ENCODE measurements around the gene DLX2. TPM values are rescaled to one million over a fixed set of nuclear protein-coding genes. Genes with fewer than 3 reads are reported as not detected.
"Not testable (repeated sequence)": the region's sequence is repeated elsewhere in the genome, so short reads cannot be mapped to it uniquely, and the experiment has no call there.

DLX2 gene
- not detected in 2 replicates for total RNA-seq

DNA sequence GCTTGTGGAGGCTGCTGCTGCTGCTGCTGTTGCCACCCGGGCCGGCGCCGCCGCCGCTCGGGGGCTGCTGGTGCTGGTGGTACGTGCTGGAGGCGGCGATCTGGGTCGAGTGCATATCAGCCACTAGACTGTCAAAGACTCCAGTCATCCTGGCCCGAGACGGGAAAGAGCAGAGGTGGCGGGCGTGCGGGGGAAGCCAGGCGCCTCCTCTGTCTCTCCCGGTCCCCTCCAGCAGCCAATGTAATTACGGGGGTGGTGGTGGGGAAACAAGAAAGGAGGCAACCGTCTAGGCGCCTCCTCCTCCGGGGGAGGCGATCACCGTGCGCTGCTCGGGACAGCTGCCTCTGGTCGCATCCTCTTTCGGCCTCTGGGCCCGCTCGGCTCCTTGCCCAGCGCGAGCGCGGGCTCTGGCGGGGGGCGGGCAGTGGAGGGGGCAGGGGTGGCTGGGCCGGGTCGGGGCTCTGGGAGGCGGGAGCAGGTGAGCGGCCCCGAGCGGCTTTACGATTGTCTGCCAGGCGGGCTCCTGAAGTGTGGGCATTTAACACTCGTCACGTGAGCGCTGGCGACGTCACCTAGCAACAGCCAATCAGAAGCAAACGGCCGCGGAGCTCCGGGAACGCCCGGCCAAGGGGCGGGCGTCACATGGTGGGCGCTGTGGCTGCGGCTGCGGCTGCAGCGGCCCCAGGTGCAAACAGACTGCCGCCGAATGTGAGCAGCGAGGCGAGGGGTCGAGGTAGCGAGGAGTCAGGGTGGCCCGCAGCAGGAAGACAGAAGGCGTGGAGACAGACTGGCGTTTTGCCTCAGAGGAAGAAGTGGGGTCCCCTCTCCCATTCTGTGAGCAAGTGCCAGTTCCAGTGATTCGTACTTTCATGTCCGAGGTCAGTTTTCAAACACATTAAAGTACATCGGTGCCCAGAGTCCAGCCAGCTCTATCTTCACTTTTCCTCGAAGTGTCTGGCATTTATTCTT, at the start of gene DLX2:
DLX2 (minus strand) TSS at position 510 of the 969 bp plus-strand sequence; CDS start at position 148, 362 bp downstream.
- DNase-seq (ENCODE audit: low read depth, low spot score), result no peak

DNA sequence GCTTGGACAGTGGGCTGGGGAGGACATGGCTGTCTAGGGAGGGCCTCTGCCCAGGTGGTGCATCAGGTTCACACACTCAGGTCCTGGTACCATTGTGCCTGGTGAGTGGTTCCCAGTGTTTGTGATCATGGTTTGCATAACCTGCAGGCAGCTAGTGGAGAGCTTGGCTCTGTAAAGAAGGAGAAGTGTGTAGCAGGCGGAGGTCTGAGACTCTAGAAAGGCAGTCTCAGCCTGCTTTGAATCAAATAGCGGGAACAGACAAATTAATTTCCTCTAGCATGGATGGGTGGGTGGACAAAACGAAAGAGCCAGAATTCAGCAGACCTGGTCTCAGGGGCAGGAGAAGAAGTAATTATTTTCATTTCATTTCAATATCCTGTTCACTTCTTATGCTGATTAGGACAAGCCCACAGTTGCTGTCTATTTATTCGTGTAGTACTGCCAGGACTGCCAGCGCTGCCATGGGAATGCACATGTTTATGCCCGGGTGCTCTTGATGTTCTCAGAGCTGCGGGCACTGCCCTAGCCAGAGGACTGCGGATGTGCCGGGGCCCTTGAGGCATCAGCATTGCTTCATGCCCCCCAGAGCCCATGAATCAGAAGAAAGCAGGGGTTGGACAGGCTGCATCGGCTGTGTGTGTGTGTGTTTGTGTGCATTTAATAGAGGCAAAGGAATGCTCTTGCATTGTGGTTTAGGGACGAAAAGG, 45.4 kb upstream of the DLX2 start:
- no peak for DNase-seq (ENCODE audit: low read depth, low spot score)

DNA sequence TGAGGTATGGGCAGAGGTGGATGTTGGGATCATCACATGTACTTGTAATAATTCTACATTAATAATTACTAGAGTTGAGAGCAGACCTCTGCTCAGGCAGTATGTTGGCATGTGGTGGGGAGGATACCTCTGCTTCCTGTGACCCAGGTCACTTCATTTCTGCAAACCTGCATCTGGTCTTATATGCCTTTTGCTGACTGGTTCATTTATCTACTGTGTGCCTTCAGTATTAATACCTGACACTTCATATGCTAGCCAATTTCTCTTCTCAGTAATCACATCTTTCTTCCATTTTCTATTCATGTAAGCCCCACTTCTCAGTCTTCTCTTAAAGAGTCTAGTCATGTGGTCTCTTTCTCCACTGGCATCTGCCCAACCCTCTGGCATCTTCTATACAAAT, 41.1 kb upstream of the DLX2 start:
- DNase-seq (ENCODE audit: low read depth, low spot score), result no peak

DNA sequence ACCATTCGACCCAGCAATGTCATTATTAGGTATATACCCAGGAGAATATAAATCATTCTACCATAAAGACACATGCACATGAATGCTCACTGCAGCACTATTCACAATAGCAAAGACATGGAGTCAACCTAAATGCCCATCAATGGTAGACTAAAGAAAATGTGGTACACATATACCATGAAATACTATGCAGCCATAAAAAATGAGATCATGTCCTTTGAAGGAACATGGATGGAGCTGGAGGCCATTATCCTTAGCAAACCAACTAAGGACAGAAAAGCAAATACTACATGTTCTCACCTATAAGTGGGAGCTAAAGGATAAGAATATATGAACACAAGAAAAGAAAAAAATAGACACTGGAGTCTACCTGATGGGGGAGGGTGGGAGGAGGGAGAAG, 36.0 kb upstream of the DLX2 start:
- not testable (repeated sequence) for DNase-seq (ENCODE audit: low read depth, low spot score)

DNA sequence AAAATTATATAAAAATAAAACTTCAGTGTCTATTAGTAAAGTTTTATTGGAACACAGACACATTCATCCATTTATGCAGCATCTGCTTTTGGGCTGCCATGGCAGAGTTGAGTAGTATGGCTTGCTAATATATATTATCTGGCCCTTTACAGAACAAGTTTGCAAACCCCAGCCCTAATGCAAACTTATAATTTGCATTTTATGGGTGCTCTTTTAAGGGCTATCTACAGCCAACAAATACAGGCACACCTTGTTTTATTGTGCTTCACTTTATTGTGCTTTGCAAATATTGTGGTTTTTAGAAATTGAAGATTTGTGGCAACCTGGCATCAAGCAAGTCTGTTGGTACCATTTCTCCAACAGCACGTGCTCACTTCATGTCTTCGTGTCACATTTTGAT, 35.2 kb upstream of the DLX2 start:
- DNase-seq (ENCODE audit: low read depth, low spot score), result no peak

DNA sequence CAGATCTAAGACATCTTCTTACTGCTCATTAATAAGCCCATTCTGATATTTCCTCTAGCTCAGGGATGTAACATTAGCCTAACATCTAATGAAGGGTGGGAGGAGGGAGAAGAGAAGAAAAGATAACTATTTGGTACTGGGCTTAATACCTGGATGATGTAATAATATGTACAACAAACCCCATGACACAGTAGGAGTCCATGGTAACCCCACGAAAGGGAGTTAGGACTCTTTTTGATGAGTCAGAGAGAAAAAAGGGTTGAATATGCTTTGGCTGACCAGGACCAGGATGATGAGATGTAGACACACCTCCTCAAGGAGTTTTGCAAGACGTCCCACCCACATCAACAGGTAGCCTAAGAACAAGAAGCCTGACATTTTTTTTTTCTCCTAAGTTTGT, 34.4 kb upstream of the DLX2 start:
- DNase-seq (ENCODE audit: low read depth, low spot score), result no peak

DNA sequence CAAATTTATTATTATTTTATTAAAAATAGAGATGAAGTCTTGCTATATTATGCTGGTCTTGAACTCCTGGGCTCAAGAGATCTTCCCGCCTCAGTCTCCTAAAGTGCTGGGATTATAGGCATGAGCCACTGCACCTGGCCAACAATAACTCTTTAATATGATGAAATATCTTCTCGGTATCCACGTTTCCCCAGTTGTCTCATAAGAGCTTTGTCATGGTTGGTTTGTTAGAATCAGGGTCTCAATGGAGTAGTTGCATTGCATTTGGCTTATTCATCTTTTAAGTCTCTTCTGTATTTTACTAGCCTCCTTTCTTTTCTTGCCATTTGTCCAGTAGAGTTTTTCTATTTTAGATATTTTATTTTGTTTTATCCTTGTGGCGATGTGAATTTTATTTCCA, 32.7 kb upstream of the DLX2 start:
- DNase-seq (ENCODE audit: low read depth, low spot score), result no peak

DNA sequence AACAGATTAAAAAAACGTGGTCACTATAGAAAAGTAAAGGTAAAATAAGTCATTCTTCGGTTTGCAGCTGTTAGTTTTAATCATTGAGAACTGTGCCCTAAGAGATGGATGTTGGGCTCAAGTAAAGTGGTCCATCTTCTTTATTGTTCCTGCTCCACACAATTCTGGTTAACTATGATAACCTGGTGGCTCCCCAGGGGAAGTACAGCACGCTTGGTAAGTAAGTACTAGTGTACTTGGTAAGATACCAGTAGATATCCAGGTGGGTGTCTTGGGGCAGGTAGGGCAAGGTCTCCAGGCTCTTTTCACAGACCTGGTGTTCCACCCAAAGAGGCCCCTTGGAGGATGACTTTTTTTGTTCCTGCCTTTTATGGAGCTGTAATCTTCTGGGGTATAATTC, 31.6 kb upstream of the DLX2 start:
- DNase-seq (ENCODE audit: low read depth, low spot score), result no peak

DNA sequence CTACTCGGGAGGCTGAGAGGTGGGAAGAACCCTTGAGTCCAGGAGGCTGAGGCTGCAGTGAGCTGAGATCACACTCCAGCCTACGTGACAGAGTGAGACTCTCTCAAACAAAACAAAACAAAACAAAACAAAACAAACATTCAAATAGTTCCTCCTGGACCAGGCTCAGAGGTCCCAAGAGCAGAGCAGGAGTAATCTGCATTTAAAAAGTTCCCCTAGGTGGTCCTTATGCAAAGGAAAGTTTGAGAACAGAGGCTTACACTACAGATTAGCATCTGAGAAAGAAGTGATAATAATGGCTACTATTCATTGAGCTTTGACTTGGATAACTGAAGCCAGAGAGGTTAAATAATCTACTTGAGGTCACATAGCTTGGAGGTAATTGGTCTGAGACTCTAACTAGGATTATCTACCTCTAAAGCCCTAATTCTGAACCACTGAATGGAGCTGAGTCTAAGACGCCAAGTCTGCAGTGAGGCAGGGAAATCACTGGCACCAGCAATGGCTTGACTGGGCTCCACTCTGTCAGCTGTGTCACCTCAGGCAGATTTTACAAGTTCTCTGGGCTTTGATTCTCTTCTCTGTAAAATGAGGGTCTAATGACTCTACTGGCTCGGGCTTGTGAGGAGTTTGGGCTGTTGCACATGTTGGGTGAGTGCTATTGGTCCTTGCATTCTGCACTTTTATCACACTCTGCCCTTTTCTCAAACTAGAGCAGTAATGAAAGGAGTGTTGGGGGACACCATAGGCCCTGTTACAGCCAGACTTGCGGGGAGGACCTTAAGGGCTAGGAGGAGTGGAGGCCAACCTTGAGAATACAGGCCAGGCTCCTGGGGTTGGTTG, 29.2 kb upstream of the DLX2 start:
- no peak for DNase-seq (ENCODE audit: low read depth, low spot score)

DNA sequence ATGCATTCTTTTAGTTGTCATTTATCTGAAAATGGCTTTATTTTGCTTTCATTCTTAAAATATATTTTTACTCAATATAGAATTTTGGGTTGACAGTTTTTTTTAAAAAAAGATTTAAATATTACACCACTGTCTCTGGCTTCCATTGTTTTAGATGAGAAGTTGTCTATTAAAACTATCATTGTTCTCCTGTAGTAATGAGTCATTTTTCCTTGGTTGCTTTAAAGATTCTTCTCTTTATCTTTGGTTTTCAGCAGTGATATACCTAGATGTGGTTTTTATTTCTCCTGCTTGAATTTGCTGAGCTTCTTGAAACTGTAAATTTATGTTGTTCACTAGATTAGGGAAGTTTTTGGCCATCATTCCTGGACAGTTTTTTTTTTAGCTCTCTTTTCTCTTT, 26.7 kb upstream of the DLX2 start:
- DNase-seq (ENCODE audit: low read depth, low spot score), result no peak

DNA sequence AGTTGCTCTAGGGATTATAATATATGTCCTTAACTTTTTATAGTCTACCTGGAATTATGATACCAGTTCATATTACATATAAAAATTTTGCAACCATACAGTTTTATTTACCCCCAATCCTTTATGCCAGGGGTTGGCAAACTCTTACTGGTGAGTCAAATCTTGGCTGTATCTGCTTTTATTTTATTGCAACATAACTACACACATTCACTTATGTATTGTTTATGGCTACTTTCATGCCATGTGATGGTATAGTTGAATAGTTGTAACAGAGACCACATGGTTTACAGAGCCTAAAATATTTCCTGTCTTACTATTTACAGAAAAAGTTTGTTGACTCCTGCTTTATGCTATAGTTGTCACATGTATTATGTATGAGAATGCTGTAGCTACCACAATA, 25.8 kb upstream of the DLX2 start:
- DNase-seq (ENCODE audit: low read depth, low spot score), result no peak

DNA sequence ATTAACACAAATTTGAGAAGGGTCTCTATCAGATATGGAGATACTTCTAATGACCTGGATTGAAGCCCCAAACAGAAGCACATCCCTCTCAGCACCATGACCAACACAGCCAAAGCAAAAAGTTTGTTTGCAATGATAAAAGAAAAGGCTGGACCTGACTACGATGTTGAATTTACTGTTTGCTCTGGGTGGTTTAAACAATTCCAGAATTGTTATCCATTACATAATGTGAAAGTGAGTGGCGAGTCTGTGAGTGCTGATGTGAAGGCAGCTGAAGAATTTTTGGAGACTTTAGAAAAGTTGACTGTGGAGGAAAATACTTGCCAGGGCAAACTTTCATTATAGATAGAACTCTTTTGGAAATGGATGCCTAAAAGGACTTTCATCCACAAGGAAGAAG, 17.4 kb upstream of the DLX2 start:
- DNase-seq (ENCODE audit: low read depth, low spot score), result no peak

DNA sequence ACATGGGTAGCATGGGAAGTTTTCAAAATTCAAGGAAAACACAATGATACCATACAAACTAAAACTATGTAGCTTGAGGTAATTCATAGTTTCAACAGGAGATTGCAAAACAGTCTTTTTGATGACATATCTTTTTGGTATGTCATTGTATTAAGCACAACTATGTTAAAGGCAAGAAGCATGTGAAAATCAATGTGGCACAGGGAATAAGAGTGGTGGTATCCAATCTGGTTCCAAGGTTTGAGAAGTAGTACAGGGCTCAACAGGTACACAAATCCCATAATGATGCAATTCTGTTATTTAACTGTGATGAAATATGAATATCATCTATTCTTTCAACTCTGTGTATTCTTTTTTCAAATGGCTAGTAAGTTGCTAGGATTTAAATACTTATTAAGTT, 16.4 kb upstream of the DLX2 start:
- no peak for DNase-seq (ENCODE audit: low read depth, low spot score)

DNA sequence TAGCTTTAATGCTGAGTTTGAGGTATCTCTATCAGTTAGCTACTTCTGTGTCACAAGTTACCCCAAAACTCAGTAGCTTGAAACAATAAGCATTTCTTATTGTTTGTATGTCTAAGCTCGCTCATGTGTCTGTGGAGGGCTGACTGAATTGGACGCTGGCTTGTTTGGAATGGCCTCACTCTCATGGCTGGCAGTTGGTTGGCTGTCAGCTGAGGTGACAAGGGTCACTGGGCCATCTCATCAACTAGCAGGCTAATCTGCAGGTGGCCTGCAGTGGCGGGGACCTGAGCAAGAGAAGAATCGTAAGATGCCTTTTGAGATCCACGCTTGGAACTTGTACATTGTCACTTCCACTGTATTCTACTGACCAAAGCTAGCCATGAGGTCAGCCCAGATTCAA, 13.4 kb upstream of the DLX2 start:
- DNase-seq (ENCODE audit: low read depth, low spot score), result no peak

DNA sequence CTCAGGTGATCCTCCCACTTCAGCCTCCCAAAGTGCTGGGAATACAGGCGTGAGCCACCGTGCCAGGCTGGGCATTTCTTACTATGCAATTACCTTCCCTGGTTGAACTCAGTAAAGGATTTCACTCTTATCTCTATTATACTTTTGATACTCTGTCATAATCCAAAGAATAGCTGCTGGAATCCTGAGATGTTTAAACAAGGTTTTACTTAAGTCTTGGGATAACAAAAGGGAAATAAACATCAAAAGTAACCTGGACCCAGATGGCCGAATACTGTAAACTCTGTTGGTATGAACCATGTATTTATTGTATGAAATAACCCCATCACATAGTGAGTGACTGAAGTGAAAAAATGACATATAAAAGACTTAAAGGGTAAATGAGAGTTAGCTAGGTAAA, 11.9 kb upstream of the DLX2 start:
- DNase-seq (ENCODE audit: low read depth, low spot score), result no peak

DNA sequence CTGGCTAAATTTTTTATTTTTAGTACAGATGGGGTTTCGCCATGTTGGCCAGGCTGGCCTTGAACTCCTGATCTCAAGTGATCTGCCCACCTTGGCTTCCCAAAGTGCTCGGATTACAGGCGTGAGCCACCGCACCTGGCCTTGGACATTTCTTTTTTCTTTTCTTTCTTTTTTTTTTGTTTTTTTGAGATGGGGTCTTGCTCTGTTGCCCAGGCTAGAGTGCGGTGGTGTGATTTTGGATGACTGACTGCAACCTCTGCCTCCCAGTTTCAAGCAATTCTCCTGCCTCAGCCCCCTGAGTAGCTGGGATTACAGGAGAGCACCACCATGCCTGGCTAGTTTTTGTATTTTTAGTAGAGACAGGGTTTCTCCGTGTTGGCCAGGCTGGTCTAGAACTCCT, 11.5 kb upstream of the DLX2 start:
- DNase-seq (ENCODE audit: low read depth, low spot score), result not testable (repeated sequence)

DNA sequence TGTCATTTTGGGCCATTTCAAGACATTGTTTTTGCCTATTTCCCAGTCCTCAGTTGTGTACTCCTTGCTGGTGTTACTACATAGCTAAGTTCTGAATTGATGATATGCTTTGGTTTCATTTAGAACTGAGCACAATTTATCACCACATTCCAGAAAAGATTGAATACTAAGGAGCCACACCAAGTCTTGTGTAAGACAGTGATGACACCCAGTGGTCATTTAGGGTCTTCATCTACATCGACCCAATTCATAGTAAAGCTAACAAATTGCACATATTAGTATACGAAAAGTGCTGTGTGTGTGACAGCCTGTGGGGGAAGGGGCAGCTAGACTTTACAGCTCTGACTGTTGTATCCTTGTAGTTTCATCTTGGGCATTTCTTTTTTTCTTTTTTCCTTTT, 10.9 kb upstream of the DLX2 start:
- DNase-seq (ENCODE audit: low read depth, low spot score), result no peak

DNA sequence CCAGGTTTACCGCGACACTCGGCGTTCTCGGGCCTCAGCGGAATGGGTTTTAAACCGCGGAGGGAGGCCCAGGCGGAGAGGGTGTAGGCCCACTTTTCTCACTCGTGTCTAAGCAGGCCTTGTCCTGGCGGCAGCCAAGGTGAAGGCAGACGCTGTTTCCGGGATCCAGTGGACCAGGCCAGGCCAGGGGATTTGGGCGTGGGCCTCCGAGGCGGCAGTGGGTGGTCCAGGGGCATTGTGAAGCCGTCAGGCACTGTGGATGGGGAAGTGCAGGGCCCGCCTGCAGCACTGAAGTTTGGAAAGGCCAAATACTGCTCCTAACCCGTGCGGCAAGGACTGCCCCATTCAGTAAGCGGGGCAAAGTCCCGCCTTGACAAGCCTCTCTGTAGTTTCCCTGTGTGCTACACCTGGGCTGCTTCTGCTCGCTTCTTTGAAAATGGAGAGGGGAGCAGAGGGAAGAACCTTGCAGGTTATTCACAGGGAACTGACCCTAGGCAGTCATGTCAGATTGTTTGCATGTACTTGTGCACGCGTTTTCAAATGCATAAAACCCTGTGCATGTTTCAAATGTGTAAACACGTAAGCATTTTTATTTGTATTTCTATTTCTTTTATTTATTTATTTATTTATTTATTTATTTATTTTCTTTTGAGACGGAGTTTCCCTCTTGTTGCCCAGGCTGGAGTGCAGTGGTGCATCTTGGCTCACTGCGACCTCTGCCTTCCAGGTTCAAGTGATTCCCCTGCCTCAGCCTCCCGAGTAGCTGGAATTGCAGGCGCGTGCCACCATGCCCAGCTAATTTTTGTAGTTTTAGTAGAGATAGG, 7.5 kb upstream of the DLX2 start:
- no peak for DNase-seq (ENCODE audit: low read depth, low spot score)

DNA sequence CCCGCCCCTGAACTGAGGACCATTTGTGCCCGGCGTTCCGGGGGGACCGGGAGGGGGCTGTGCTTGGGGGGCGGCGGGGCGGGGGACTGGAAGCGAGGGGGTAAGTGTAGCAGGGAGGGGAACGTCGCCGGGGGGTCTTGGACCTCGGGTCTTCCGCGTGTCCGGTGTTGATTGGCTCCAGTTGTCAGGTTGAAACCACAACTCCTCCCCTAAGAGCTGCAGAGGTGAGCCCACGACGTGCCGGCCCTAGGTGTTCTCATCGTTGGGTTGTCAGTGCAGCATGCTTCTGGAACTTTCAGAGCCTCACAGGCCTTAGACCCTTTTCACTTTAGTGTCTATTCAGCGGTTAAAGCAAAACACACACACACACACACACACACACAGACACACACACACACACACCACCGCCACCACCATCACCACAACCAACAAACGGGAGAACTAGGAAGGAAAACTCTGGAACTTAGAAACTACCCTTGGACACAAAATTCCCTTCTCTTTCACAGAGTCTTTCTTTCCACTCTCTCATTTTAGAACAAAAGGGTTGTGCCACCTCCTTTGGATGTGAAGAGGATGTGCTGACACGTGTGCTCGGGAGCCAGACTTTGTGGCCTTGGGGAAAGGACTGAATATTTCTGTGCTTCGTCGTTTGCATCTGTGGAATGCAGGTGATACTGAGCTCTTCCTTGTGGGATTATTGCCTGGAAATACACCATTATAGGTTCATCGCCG, 6.7 kb upstream of the DLX2 start:
- no peak for DNase-seq (ENCODE audit: low read depth, low spot score)

DNA sequence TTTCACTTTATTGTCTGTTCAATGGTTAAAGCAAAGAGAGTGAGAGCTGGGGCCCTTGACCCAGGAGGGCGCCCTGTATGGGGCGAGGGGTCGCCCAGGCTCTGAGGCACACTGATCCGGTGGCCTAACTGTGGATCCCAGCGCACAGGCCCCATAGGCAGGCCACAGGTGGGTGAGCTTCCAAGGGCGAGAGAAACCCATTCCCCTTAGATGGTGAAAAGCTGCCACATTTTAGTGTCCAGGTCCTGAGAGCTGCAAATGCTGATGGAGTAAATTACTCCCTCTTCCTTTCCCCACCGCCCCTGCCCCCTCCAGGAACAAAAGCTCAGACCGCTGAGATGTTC, 5.9 kb upstream of the DLX2 start:
- no peak for DNase-seq (ENCODE audit: low read depth, low spot score)

Measured in pulmonary artery endothelial cell (primary cell).